GM15510 (cell line): ENCODE data around the gene SYNJ1.

Source experiments
- POLR2A ChIP-seq: IDR thresholded peaks from 3 replicates; pipeline ENCODE4 v1.6.1; 2011; ENCODE audit warnings: borderline replicate concordance; ENCODE audit not compliant: insufficient read length; ENCODE audit errors: extremely low read depth

Gene SYNJ1

DNA sequence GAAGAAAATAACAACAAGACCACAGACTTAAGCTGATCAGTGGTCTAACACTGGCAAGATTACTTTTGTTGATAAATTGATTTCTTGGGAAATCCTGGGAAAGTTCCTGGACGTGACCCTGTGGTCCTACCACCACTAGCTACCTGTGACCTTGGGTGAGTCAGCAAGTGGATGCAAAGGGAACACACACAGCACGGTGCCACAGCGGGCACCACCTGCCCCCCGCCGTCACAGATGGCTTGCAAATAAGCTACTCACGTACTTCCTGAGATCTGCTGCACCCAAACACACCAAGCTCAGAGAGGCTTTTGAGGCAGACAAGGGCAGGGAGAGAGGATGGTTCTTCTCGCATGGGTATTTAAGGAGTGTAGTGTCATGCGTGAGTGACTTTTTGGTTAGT, 128.3 kb downstream of the SYNJ1 start:
- TF ChIP-seq POLR2A, result no peak

DNA sequence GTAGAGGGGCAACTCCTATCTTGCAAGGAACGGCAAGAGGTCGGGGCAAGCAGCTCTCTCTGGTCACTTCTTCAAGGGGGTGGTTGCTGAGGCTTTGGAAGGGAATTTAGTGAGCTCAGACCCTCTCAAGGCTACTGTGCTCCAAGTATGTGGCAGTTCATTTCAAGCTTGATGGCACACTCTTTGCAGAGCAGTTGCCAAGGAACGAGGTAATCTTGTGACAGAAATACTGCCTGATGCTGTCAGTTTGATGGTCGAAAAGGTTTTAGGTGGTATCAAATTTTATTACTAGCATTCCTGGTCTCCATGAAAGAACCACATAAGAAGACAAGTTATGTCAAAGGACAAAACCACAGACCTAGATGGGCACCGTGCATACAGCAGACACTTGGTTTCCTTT, 128.7 kb downstream of the SYNJ1 start:
- TF ChIP-seq POLR2A, result no peak

DNA sequence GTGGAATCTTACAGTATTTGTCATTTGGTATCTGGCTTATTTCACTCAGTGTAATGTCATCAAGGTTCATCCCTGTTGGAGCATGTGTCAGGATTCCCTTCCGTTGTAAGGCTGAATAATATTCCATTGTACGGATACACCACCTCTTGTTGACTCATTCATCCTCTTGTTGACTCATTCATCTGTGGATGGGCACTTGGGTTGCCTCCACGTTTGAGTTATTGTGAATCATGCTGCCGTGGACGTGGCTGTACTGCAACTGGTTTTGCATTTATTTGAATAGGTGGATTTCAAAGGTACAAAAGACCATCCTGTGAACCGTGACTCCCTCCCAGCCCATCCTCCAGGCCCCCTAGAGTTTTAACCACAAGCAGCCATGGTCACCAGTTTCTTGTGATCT, 130.6 kb downstream of the SYNJ1 start:
- no peak for TF ChIP-seq POLR2A

DNA sequence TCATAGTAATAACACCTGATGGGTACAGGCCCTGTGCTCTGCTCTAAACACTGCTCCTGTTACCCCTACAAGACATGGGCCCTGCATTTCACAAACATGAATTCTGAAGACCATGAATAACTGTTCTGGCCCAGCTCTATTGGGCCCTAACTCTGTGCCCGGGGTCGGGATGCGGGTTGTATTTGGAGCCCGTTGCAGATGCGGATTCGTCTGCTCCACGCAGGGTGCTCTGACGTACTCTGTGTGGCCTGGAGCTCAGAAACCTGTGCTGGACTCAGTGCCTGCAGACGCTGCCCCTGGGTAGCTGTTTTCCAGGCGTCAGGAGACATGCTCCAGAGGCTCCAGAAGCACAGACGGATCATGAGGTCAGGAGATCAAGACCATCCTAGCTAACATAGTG, 132.4 kb downstream of the SYNJ1 start:
- TF ChIP-seq POLR2A, result no peak

- TF ChIP-seq POLR2A, result no peak
Measured at GRCh38 chr21:32593690-32594089, 134.1 kb downstream of the SYNJ1 start.

DNA sequence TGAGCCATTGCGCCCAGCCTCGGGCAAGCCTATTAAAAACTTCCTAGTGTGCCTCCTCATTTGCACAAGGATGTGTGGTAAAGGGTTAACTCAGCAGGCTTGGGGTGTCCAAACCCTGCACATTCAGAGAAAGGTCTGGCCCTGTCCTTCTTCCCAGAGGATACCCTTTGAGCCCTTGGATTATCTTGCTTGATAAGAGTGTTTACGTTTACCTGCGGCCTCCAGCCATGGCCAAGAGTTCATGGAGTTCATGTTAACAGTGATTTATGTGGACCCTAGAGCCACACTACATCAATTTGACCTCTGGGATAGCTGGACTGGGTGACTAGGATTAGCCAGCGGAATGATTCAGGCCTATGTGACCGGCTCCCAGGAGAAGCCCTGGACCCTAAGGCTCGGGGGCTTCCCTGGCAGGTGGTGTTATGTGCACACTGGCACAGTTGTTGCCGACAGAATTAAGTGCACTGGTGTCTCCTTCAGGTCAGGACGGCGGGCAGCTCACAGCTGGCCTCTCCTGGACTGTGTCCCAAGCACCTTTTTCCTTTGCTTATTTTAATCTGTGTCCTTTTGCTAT, 134.8 kb downstream of the SYNJ1 start:
- no peak for TF ChIP-seq POLR2A

DNA sequence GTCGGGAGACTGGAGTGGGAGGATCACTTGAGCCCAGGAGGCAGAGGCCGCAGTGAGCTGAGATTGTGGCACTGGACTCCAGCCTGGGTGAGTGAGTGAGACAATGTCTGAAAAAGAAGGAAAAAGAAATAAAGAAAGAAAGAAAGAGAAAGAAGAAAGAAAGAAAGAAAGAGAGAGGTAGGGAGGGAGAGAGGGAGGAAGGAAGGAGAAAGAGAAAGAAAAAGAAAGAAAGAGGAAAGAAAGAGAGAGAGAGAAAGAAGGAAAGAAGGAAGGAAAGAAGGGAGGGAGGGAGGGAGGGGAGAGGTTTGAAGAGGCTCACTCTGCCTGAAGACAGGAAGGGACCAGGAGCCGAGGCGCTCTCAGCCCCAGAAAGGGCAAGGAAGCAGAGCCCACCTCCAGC, 137.7 kb downstream of the SYNJ1 start:
- TF ChIP-seq POLR2A, result no peak

DNA sequence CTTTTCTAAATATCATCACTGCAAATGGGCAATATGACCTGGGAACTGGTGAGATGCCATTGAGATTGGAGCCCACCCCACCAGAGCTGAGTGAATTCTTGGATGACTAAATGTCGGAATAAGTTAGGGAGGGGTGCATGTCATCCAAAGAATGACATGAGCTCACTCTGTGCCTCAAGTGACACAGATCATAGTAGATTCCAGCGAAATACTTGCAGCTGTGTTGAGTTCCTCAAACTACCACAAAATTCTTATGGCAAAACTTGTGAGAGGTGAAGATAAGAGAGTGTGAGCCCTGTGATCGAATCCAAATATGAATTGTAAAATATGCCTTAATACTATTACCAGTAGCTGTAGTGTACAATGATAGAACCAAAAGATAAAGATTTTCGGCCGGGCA, 140.2 kb downstream of the SYNJ1 start:
- no peak for TF ChIP-seq POLR2A

DNA sequence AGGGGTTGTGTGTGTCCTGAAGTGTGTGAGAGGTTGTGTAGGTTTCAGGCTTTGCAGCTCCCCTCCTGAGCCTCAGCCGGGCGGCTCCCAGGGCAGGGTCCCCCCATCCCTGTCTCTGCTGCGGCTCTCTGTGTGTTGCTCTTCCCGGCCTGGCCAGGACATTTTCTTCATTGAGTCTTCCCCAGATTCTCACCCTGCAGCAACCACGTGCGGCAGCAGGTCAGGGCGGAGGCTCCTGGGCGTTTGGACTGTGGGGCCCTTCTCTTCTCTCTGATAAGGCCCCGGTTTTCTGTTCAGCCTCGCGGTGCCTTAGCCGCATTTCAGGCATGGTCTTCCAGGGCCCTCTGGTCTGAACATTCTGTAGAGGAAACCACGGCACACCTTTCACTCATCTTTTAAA, 140.7 kb downstream of the SYNJ1 start:
- TF ChIP-seq POLR2A, result no peak

DNA sequence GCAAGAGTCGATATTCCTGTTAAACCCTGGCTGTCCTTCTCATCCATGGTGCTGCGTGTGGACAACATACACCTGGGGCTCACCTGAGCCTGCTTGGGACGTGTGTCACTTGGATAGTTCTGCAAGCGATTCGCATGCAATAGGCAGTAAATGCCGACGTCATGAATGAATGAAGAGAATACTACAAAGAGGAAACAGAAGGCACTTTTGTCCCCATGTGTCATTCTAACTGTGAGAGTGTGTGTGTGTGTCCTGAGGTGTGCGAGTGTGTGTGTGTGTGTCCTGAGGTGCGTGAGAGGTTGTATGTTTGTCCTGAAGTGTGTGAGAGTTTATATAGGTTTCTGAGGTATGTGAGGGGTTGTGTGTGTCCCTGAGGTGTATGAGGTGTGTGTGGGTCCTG, 141.8 kb downstream of the SYNJ1 start:
- no peak for TF ChIP-seq POLR2A

- no peak for TF ChIP-seq POLR2A
Measured at GRCh38 chr21:32585042-32585710, 142.6 kb downstream of the SYNJ1 start, which contains the start of gene TCP10L. Gene TCP10L (minus strand): TSS chr21:32585523. CDS start chr21:32584304, 1,219 bp downstream.

DNA sequence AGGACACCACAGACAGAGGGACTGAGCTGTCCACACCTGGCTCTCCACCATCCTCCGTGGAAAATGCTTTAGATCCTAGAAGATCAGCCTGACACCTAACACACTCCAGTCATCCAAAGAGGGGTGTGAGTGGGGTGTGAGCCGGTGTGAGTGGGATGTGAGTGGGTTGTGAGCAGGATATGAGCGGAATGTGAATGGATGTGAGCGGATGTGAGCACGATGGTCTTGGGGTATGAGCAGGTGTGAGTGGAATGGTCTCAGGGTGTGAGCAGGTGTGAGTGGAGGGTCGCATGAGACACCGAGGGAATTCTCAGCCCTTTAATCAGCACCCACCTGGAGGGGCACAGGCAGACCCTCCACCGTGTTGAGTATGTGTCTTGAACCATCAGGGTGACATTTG, 143.3 kb downstream of the SYNJ1 start:
- no peak for TF ChIP-seq POLR2A

DNA sequence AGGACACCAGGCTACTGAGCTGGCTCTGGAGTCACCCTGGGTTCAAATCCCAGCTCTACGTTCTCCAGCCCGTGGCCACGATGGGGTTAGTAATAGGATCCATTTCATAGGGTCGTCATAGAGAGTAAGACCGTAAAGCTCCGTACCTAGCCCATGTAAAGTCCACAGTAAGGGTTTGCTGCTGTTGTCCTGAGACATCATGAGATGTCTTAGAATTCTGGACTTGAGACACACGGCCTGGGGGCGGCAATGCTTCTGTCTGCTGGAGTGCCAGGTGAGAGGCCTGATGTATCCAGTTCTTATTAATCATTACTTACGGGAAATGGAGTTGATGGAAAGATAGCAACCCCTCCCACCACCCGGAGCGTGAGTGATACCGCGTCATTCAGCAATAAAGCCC, 146.1 kb downstream of the SYNJ1 start:
- TF ChIP-seq POLR2A, result no peak

DNA sequence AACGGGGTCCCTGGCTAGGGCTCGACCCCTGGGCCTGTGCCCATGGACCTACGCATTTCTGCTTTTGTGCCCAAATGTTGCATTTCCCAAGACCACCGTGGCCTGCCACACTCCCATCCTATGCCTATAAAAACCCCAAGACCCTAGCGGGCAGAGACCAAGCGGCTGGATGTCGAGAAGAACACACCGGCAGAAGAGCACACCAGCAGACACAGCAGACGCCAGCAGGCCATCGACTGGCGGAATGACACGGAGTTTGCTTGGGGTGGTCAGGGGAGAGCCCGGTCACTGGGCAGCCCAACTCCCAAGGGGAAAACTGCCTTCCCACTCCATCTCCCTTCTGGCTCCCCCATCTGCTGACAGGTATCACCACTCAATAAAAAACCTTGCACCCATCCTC, 146.9 kb downstream of the SYNJ1 start:
- no peak for TF ChIP-seq POLR2A
